GM18873 (cell line): ENCODE measurements around the gene PTPRJ.
"Not testable (repeated sequence)": the region's sequence is repeated elsewhere in the genome, so short reads cannot be mapped to it uniquely, and the experiment has no call there.

Experiments used
- ATAC-seq: cut with Tn5 transposase; IDR thresholded peaks from one replicate; pipeline ENCODE4 v1.9.1; 2021; ENCODE audit warnings: mild to moderate bottlenecking, moderate library complexity, moderate number of reproducible peaks; ENCODE audit not compliant: unreplicated experiment, low FRiP score

Gene PTPRJ

DNA sequence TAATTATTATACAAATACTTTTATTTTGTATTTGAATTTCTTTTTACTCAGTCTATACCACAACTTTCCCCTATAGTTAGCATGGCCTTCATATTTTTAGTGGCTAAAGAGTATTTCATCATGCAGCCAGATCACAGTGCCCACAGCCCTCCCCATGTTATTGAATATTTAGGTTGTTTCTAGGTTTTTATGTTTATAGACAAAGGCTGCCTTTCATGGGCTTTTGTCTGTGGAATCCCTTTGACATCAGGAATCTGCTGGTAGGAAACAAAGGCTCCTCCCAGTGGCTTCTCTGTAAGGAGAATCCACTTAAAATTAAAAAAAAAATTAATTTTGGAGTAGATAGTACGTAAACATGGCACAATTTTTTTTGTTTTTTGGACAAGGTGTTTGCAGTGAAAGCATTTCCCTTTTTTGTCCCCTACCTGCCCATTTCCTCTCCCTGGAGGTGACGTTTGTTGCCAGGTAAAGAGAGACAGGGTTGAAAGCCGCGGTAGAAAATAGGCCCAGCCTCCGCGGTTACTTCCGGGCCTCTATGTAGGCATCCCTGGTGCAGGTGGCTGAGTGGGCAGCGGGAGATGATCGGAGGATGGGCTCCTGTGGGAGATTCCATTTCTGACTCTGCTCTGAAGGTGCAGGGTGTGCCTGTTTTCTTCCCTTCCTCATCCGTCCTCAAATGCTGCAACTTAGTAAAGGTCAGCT, 154.0 kb downstream of the PTPRJ start:
- no peak for ATAC-seq

DNA sequence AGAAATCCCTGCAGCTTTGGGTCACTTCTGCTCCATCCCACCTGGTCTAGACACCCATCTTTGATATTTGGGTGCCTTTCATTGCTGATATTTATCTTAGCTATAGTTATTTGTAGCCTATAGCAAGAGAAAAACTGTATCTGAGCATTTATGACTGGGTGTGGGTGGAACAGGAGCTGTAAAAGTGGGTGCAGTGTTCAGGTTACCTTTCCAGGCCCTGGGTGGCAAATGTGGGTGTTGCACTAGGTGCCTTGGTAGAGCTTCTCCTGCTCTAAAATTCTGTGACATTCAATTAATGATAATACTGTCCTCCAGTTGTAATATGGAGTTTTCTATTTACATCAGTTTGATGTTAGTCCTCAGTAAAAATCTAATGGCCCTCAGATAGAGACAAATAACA, 157.9 kb downstream of the PTPRJ start:
- ATAC-seq, result no peak

DNA sequence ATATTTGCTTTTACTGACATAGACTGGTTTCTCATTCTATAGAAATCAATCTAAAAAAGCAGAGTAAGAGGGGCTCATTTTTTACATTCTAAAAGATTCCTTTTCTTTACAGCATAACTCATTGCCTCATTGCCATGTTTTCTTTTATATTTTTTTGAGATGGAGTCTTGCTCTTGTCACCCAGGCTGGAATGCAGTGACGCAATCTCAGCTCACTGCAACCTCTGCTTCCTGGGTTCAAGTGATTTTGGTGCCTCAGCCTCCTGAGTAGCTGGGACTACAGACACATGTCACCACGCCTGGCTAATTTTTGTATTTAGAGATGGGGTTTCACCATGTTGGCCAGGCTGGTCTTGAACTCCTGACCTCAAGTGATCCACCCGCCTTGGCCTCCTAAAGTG, 159.5 kb downstream of the PTPRJ start:
- not testable (repeated sequence) for ATAC-seq

DNA sequence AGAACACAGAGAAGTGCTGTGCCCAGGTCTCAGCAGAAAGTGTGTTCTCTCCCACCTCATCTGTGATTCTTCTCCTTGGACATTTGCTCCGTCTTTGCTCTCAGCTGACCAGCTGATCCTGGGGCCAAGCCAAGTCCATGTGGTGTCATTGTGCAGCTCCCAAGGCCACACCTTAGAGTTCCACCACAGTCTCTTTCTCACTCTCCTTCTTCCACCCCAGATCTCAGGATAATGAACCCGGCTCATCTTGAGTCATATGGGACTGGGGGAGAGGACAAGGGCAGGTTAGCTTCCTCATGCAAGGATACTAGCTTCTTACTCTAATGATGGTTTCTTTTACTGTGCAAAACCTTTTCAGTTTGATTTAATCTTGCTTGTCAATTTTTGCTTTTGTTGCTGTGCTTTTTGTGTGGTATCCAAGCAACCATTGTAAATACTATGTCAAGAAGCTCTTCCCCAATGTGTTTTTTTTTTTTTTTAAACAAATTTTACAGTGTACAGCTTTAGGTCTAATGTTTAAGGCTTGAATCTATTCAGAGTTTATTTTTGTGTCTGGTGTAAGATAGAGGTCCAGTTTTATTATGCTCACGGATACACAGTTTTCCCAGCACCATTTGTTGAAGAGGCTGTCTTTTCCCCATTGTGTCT, 161.2 kb downstream of the PTPRJ start:
- no peak for ATAC-seq

DNA sequence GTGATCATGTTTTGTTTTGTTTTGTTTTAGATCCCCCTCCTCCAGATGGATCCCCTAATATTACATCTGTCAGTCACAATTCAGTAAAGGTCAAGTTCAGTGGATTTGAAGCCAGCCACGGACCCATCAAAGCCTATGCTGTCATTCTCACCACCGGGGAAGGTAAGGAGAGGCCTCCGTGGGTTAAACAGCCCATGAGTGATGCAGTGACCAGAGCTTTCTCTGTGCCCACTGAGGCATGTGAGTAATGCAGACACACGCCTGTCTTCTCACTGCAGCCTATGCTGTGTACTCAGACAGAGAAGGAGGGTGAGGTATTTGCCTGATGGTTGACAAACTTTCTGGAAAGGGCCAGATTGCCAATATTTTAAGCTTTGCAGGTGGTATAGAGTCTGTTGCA, 162.5 kb downstream of the PTPRJ start:
- ATAC-seq, result no peak

DNA sequence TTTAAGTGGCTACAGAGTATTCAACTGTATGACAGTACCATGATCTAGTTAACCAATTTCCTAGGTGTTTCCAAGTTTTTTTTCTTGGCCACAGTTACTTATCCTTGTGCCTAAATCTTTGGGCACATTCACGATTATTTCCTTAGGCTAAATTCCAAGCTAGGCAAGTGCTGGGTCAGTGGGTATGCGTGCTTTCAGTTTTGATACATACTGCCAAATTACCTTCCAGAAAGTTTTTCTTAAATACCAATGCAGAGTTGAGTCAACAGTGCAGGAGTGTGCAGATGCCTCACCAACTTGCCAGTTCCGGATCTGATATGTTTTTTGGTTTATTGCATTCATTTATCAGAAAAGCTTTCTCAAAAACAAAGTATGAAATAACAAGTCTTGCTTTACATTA, 168.4 kb downstream of the PTPRJ start:
- ATAC-seq, result no peak

DNA sequence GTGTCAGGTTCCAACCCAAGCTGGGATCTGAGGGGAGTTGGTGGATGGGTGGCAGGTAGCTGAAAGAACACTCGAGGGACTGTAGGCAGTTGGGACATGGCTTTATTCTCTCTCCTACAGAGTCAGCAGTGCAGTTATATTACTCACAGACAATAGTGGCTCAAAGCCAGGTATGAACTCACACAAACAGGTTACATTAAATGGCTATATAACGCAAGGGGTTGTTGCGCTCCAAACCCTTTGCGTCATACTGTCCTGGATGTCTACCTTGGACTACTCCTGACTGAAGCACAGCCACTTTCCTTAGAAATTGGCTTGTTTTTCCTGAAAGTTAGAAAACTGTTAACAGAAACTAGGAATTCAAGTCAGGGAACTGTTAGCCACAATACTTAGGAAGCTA, 169.9 kb downstream of the PTPRJ start:
- no peak for ATAC-seq

DNA sequence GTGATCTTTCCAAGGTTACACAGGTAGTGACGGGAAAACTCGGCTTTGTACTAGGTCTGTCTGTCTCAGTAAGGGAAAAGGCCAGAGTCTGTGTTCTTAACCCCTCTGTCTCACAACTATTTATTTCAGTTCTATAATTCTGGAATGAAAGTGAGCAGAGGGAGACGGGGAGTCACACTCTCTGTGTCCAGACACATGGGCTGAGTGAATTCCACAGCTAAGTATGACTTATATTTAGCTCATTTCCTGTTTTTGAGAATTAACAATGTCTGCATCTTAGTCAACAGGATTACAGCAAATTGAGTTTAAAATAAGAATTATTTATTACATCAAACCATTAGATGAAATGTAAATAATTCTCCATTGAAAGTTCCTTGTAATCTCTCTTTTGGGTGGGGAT, 173.8 kb downstream of the PTPRJ start:
- ATAC-seq, result no peak

DNA sequence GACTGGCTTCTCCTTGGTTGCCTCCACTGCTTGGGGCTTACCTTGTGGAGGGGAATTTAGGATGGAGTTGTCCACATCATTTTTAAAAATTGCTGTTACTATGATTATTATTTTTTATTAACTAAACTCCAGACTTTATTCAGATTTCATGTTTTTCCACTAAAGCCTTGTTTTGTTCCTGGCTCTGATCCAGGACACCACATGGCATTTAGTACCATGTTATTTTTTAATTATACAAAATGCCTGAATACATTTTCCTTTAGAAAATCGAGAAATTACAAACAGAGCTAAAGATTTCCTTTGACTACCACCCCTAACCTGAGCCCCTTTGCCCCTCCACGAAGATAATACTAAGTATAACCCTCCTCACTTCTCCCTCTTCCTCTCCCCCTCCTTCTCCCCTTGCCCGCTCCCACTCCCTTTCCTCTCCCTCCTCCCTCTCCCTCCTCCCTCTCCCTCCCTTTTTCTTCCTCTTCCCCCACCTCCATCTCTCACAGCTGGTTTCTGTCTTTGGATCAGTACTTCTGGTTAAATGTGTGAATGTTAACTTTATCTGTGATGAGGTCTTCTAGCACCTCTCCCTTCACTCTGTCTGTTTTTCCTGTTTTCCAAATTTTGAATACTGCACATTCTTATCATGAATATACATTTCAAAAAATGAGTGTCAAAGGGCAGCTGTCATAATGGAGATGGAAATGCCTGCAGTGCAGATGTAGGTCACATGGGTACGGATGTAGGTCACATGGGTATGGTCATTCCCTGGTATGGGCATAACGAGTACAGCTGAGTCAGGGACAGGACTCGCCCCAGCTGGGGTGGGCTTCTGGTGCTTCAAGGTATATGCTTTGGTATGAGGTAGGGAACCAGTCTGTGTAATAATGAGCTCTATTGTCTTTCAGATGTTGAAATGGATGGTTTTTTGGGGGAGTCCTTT, 181.9 kb downstream of the PTPRJ start:
- no peak for ATAC-seq

DNA sequence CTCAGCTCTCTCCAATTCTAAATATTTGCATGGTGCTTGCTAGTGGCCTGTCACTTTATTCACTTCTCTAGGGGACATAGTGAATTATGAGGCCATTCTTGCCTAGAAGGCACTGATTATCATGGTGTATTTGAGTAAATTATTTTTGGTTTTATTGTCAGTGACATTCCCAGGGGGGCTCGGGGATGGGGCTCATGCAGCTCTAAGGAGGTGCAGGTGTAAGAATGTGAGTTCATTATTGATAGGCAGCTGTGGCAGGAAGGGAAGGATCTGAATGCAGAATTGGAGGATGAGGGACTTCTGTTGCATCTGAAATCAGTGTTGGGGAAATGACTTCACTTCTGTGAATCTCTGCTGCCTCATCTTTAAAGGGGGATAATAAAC, 182.5 kb downstream of the PTPRJ start:
- ATAC-seq, result no peak

DNA sequence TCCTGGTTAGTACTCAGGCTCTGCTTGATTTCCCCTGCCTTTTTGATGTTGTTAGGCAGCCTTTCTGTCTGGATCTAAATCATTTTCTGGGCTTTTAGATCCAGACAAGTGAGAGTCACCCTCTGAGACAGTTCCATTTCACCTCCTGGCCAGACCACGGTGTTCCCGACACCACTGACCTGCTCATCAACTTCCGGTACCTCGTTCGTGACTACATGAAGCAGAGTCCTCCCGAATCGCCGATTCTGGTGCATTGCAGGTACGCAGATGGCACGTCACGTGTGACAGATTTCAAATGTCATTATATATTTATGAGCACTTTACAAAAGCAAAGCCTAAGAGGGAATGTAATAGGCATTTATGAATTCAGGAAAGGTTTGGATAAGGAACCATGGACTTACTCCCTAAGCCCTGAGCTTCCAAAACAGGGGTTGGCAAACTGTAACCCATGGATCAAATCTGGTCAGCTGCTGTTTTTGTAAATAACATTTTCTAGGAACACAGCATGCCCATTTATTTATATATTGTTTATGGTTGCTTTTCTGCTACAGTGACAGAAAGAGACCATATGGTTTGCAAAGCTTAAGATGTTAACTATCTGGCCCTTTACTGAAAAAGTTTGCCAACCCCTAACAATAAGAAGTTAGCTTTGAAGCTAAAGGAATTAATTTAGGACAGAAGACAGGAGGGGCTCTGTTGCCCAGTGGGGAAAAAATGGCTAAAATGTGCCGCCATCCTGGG, 183.2 kb downstream of the PTPRJ start:
- no peak for ATAC-seq

DNA sequence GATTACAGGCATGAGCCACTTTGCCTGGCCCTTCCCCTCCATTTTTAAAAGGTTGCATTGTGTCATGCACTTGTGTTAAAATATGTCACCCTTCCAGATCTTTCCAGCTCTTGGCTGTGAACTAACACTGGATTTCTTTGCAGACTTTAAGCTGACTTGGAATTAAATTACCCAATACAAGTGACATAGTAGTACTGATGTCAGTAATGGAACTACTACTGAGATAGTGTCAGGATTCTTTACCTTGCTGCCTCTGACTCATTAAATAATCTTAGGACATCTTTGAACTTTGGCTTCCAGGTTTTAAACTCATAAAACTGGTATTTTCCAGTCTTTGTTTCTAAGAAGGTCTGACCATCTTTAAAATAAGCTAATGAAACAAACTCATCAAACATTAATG, 184.5 kb downstream of the PTPRJ start:
- no peak for ATAC-seq

DNA sequence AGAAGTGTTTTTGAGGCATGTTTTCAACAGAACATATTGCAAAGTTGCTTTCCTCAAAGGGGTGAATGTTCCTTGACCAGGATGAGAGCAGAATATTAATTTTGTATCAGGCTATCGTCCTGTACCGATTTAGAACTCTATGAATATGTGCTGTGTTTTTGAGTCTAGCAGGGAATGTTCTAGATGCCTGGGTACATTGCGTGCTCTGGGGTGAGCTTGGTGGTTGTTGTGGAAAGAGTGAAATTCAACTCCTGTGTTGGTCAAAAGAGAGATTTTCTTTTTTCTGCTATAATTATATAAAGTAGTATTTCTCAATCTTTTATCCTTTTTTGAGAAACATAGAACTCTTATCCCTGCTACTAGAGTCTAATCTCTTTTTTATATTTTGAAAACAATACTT, 185.1 kb downstream of the PTPRJ start:
- no peak for ATAC-seq

DNA sequence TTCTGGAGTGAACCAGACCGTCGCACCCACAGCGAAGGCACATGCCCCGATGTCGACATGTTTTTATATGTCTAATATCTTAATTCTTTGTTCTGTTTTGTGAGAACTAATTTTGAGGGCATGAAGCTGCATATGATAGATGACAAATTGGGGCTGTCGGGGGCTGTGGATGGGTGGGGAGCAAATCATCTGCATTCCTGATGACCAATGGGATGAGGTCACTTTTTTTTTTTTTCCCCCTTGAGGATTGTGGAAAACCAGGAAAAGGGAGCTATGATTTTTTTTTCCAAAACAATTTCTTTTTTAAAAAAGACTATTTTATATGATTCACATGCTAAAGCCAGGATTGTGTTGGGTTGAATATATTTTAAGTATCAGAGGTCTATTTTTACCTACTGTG, 187.0 kb downstream of the PTPRJ start:
- ATAC-seq, result no peak

DNA sequence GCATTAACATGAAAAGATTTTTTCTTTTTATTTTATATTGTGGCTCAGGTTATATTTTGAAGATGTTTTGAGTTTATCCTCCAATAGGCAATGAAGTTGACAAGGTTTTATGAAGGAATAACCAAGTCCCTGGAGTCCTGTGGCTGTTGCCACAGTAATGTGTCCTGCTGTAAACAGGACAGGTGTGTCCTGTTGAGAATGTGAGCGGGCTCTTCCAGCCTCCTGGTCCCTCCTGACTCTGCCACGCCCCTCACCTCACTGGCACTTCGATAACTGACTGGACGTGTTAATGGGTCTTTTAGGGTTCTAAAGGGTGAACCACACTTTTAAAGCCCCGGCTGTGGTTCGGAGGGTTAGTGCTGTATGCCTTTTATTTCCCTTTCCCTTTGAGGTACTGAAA, 188.5 kb downstream of the PTPRJ start:
- ATAC-seq, result no peak

DNA sequence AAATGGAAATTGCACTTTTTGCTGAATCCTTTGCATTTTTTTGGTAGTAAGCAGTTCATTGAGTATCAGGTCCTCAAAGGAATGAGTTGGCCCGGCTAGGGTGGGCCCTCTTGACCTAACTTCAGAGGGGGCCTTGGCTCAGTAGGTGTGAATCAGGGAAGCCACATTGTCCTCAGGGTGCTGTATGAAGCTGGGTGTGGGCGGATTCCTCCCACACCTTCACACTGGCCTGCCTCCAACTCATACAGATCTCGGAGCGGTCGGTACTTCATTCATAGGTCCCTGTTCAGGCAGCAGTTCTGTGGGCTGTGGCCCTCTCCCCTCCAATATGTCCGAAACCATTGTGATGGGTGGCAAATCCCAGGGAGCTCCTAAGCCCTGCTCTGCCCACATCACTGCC, 188.9 kb downstream of the PTPRJ start:
- no peak for ATAC-seq

DNA sequence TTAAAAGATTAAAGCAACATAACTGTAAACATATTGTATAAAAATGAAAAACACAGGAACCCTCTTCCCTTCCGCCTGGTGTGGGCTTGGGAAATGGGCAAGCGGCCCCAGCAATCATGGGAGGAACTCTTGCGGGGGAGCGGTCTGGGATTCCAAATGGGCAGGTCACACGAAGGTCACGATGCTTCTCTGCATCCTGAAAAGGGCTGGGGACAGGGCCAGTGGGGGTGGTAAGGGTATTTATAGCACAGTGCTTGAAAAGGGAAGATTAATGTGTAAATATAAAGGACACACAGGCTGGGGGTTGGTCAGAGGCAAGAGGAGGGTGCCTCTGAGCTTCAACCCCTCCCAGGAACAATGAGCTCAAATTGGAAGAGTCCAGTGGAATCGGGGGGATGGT, 189.4 kb downstream of the PTPRJ start:
- ATAC-seq, result no peak

DNA sequence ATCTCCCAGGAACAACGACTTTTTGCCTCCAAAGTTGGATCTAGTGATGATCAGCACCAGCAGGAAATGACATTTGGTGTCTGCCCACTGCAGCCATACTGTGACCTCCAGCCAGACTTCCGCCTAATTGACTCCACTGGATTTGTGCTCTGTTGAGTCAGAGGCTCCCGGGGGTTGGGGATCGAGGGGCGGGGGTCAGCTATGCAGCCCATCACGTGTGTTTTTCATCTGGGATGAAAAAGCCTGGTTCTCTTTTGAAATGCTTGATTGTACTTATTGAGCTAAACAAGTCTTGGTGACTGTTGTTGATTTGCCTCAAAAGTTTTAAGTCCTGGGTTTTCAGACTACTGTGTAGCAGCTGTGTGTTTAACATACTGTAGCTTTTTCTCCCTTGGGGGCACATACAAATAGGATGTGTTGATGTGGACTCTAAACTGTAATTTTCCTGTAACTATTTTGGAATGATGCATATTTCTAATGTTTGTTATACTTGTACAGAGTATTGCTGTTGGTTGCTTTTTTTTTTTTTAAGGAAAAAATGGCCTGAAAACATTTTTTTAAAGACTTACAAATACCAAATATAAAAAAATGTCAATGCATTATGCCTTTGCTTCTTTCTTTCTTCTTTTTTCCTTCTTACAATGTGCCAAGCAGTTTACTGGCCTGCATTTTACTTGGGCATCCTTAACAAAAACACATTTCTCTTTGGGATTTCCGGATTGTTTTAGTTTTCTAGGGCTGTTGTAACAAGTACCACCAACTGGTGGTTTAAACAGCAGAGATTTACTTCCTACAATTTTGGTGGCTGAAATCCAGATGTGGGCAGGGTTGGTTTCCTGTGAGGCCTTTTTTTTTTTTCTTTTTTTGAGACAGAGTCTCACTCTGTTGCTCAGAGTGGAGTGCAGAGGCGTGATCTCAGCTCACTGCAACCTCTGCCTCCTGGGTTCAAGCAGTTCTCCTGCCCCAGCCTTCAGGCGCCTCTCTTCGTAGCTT, 190.2 kb downstream of the PTPRJ start:
- ATAC-seq, result no peak

DNA sequence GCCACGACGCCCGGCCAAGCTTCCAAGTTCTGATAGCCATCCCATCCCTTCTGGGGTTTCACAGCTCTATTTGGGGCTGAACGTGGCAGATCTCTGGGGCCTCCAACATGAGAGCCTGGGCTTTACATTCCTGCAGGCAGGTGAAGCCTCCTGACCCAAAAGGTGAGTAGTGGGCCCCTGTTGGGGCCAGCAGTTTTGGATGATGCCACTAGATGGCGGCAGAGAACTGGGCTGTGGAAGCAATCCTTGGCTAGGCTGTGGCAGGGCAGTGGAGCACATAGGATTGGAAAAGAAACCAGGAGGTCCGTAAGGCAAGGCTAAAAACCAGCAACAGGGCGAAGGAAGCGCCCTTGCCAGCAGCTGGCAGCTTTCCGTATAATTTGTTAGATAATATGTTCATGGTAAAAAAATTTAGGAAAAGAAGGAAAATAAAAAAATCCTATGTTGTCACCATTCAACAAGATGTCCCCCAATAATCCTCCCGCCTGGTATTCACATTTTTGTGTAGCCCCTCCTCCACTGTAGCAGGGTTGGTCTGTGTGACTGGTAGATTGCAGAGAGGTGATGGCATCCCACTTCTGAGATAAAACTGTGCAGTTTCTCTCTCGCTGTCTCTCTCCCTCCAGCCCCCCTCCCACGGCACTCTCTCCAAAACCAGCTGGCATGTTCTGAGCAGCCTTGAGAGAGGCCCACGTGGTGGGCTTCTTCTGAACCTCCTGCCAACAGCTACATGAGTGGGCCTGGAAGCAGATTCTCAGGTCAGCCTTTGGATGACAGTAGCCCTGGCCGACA, 192.7 kb downstream of the PTPRJ start:
- peak; percentile 63 for ATAC-seq
